OCI-LY1 (cell line): ENCODE results near the gene TMEM126A.
"Not testable (repeated sequence)": the region's sequence is repeated elsewhere in the genome, so short reads cannot be mapped to it uniquely, and the experiment has no call there.

ENCODE experiments used
- EZH2 ChIP-seq: fragments of 200-600 bp; sonication (generic), shearing (Covaris generic); IDR thresholded peaks from 2 replicates; pipeline ENCODE4 v1.8.0; 2017; ENCODE audit warnings: borderline replicate concordance, mixed run types, mild to moderate bottlenecking, antibody characterized with exemption, low read length, moderate library complexity, mixed read lengths
- TF ChIP-seq, protein P1 (sequence below): fragments of 200-600 bp; sonication (generic), shearing (Covaris generic); IDR thresholded peaks from 2 replicates; pipeline ENCODE4 v1.5.1; 2017; ENCODE audit warnings: mild to moderate bottlenecking, antibody characterized with exemption, low read length, moderate library complexity, mixed read lengths

DNA sequence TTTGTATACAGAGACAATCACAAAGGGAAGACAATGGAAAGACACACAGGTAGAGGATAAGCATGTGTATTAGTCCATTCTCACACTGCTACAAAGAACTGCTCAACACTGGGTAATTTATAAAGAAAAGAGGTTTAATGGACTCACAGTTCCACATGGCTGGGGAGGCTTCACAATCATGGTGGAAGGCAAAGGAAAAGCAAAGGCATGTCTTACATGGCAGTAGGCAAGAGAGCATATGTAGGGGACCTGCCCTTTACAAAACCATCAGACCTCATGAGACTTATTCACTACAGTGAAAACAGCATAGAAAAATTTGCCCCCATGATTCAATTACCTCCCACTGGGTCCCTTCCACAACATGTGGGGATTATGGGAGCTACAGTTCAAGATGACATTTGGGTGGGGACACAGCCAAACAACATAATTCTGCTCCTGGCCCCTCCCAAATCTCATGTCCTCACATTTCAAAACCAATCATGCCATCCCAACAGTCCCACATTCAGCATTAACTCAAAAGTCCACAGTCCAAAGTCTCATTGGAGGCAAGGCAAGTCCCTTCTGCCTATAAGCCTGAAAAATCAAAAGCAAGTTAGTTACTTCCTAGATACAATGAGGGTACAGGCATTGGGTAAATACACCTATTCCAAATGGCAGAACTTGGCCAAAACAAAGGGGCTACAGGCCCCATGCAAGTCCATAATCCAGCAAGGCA is 23.3 kb downstream of the TMEM126A start:
- TF ChIP-seq, protein P1, sequence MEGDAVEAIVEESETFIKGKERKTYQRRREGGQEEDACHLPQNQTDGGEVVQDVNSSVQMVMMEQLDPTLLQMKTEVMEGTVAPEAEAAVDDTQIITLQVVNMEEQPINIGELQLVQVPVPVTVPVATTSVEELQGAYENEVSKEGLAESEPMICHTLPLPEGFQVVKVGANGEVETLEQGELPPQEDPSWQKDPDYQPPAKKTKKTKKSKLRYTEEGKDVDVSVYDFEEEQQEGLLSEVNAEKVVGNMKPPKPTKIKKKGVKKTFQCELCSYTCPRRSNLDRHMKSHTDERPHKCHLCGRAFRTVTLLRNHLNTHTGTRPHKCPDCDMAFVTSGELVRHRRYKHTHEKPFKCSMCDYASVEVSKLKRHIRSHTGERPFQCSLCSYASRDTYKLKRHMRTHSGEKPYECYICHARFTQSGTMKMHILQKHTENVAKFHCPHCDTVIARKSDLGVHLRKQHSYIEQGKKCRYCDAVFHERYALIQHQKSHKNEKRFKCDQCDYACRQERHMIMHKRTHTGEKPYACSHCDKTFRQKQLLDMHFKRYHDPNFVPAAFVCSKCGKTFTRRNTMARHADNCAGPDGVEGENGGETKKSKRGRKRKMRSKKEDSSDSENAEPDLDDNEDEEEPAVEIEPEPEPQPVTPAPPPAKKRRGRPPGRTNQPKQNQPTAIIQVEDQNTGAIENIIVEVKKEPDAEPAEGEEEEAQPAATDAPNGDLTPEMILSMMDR: not testable (repeated sequence)
- not testable (repeated sequence) for TF ChIP-seq EZH2
